ENCODE measurements around the gene STIL.

DNA sequence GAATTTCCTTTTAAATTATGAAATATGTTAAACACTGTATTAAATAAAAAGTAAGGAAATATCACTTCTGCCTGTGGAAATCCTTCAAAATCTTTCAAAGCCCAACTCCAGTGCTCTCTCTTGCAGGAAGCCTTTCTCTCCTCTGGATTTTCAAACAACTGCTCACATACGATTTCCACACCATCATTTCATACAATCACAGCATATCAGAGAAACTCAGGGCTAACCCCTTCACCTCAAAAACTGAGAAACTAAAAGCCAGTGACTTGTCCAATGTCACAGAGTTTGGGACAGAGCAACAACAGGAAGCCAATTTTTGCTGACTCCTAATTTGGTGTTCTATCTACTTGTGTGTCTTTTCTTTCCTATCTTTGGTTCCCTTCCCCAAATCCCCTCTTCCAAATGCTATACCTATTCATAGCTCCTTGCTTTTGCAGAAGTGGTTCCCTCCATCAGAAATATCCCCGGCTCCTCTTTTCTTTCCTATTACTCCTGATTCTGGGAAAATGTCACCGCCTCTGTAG lies 69.5 kb downstream of the STIL start:
- TF ChIP-seq, protein P1, sequence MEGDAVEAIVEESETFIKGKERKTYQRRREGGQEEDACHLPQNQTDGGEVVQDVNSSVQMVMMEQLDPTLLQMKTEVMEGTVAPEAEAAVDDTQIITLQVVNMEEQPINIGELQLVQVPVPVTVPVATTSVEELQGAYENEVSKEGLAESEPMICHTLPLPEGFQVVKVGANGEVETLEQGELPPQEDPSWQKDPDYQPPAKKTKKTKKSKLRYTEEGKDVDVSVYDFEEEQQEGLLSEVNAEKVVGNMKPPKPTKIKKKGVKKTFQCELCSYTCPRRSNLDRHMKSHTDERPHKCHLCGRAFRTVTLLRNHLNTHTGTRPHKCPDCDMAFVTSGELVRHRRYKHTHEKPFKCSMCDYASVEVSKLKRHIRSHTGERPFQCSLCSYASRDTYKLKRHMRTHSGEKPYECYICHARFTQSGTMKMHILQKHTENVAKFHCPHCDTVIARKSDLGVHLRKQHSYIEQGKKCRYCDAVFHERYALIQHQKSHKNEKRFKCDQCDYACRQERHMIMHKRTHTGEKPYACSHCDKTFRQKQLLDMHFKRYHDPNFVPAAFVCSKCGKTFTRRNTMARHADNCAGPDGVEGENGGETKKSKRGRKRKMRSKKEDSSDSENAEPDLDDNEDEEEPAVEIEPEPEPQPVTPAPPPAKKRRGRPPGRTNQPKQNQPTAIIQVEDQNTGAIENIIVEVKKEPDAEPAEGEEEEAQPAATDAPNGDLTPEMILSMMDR (conservative IDR thresholded peaks at IDR 0.05): no peak
- TF ChIP-seq ZFX (IDR thresholded peaks at IDR 0.05): no peak

Data from C4-2B (cell line).